H1 (cell line): ENCODE measurements around the gene CFAP61. TPM values are rescaled to one million over a fixed set of nuclear protein-coding genes. Genes with fewer than 3 reads are reported as not detected.

Source experiments
- CTCF ChIA-PET: fragments of 300-600 bp; sonication (Branson Sonifier 250); formaldehyde crosslinking; loops from one replicate; lab custom pipeline; 2021; ENCODE audit not compliant: partially characterized antibody; lab: Charles Lee
- POLR2A ChIA-PET: fragments of 300-600 bp; sonication (Branson Sonifier 250); formaldehyde crosslinking; loops from one replicate; lab custom pipeline; 2021; ENCODE audit warnings: inconsistent platforms; ENCODE audit not compliant: partially characterized antibody; lab: Charles Lee
- DNase-seq, 2 experiments: peaks; one replicate each; pipeline versions ENCODE4 v3.0.0 to v3.0.0-alpha.2; 2010 to 2022; ENCODE audit warnings: low spot score in 2 of 2, low read depth in 1 of 2, mixed read lengths in 1 of 2
- FAIRE-seq: peaks from 2 replicates; lab custom pipeline; 2011; peaks lifted over from hg19 to GRCh38; lab: Jason Lieb, UNC
- H2AFZ ChIP-seq: 2 replicates; pipeline ENCODE4 v1.8.1; 2012; ENCODE audit warnings: low read length, inconsistent platforms
- H2AK5ac ChIP-seq: 2 replicates; pipeline ENCODE4 v1.6.1; 2013; ENCODE audit warnings: low read depth, low read length
- H2BK120ac ChIP-seq: replicated peaks from 2 replicates; pipeline ENCODE3; 2013; ENCODE audit warnings: low read depth, low read length, inconsistent platforms
- H2BK12ac ChIP-seq: 2 replicates; pipeline ENCODE4 v1.6.1; 2013; ENCODE audit warnings: low read depth, low read length
- H2BK15ac ChIP-seq: 2 replicates; pipeline ENCODE4 v1.6.1; 2013; ENCODE audit warnings: low read length
- H2BK20ac ChIP-seq: 2 replicates; pipeline ENCODE4 v1.6.1; 2013; ENCODE audit warnings: low read length
- H2BK5ac ChIP-seq: 2 replicates; pipeline ENCODE4 v1.6.1; 2013; ENCODE audit warnings: low read depth, low read length
- H3K14ac ChIP-seq: 2 replicates; pipeline ENCODE4 v1.6.1; 2013; ENCODE audit warnings: inconsistent platforms; ENCODE audit not compliant: insufficient read length
- H3K18ac ChIP-seq: 2 replicates; pipeline ENCODE4 v1.6.1; 2013; ENCODE audit warnings: low read length; ENCODE audit errors: extremely low read depth
- H3K23ac ChIP-seq: 2 replicates; pipeline ENCODE4 v1.6.1; 2013; ENCODE audit warnings: inconsistent platforms; ENCODE audit not compliant: insufficient read length
- H3K23me2 ChIP-seq: 2 replicates; pipeline ENCODE4 v1.6.1; 2013; ENCODE audit warnings: low read depth, low read length
- H3K27ac ChIP-seq: 2 replicates; pipeline ENCODE4 v1.6.1; 2011; ENCODE audit warnings: low read depth, low read length, inconsistent platforms
- H3K27me3 ChIP-seq, 4 experiments: replicated peaks in 1 of 4; 1 replicate in 1 of 4; 2 replicates in 3 of 4; pipeline versions ENCODE4 v1.6.1 to v1.8.1; 2011 to 2013; ENCODE audit warnings: low read length in 3 of 4, mild to moderate bottlenecking in 3 of 4, inconsistent platforms in 2 of 4, mixed read lengths in 2 of 4, moderate library complexity in 1 of 4; ENCODE audit not compliant: control insufficient read depth in 3 of 4, insufficient read depth in 3 of 4; ENCODE audit errors: extremely low read depth in 1 of 4
- H3K36me3 ChIP-seq, 4 experiments: 2 replicates each; pipeline versions ENCODE4 v1.6.1 to v1.8.1; 2011 to 2013; ENCODE audit warnings: mild to moderate bottlenecking in 4 of 4, low read length in 3 of 4, moderate library complexity in 2 of 4, control low read depth in 1 of 4, inconsistent platforms in 1 of 4; ENCODE audit not compliant: insufficient read depth in 4 of 4, control insufficient read depth in 2 of 4
- H3K4ac ChIP-seq: replicated peaks from 2 replicates; pipeline ENCODE3; 2013; ENCODE audit warnings: low read length, low read depth, mixed read lengths, inconsistent platforms; ENCODE audit not compliant: insufficient read length
- H3K4me1 ChIP-seq, 4 experiments: replicated peaks in 1 of 4; 1 replicate in 1 of 4; 2 replicates in 3 of 4; pipeline versions ENCODE4 v1.6.1 to v1.8.1; 2011 to 2013; ENCODE audit warnings: low read length in 3 of 4, inconsistent platforms in 2 of 4, mixed read lengths in 1 of 4; ENCODE audit not compliant: insufficient read depth in 4 of 4, control insufficient read depth in 3 of 4
- H3K4me2 ChIP-seq, 2 experiments: 2 replicates each; pipeline versions ENCODE4 v1.6.1 to v1.8.1; 2011 to 2013; ENCODE audit warnings: low read depth in 2 of 2, low read length in 2 of 2, control low read depth in 1 of 2, inconsistent platforms in 1 of 2, mild to moderate bottlenecking in 1 of 2; ENCODE audit not compliant: insufficient read depth in 1 of 2
- H3K4me3 ChIP-seq, 4 experiments: fragments of 200-600, 300-600 bp in 1 of 4; sonication (generic), shearing (Covaris generic), sonication (Bioruptor Twin) in 1 of 4; 2 replicates each; pipeline versions ENCODE4 v1.5.1 to v1.8.1; 2011 to 2016; ENCODE audit warnings: low read length in 4 of 4, low read depth in 3 of 4, control low read depth in 2 of 4, inconsistent platforms in 2 of 4, mild to moderate bottlenecking in 2 of 4, mixed read lengths in 1 of 4, moderate library complexity in 1 of 4; ENCODE audit not compliant: insufficient read depth in 2 of 4; ENCODE audit errors: extremely low read depth in 1 of 4
- H3K56ac ChIP-seq: replicated peaks from 2 replicates; pipeline ENCODE3; 2013; ENCODE audit warnings: low read depth, mild to moderate bottlenecking, mixed read lengths, low read length, inconsistent platforms; ENCODE audit not compliant: insufficient read length
- H3K79me1 ChIP-seq: 2 replicates; pipeline ENCODE4 v1.6.1; 2013; ENCODE audit warnings: low read depth, low read length, control low read depth
- H3K79me2 ChIP-seq, 2 experiments: 2 replicates each; pipeline versions ENCODE4 v1.6.1 to v1.8.1; 2012 to 2013; ENCODE audit warnings: low read length in 2 of 2, mild to moderate bottlenecking in 2 of 2, inconsistent platforms in 1 of 2; ENCODE audit not compliant: insufficient read depth in 2 of 2, control insufficient read depth in 1 of 2
- H3K9ac ChIP-seq, 4 experiments: replicated peaks in 1 of 4; 1 replicate in 1 of 4; 2 replicates in 3 of 4; pipeline versions ENCODE4 v1.6.1 to v1.8.1; 2011 to 2013; ENCODE audit warnings: low read depth in 3 of 4, low read length in 3 of 4, control low read depth in 2 of 4, mild to moderate bottlenecking in 2 of 4, moderate library complexity in 2 of 4, inconsistent platforms in 1 of 4; ENCODE audit errors: extremely low read depth in 1 of 4
- H3K9me3 ChIP-seq, 2 experiments: 2 replicates each; pipeline versions ENCODE4 v1.6.1 to v1.8.1; 2012 to 2013; ENCODE audit warnings: mild to moderate bottlenecking in 2 of 2, moderate library complexity in 2 of 2, control low read depth in 1 of 2, inconsistent platforms in 1 of 2, low read depth in 1 of 2, low read length in 1 of 2, mixed read lengths in 1 of 2; ENCODE audit not compliant: insufficient read depth in 2 of 2
- H4K20me1 ChIP-seq, 2 experiments: replicated peaks in 1 of 2; 2 replicates each; pipeline versions ENCODE3 to v1.8.1; 2011 to 2013; ENCODE audit warnings: inconsistent platforms in 2 of 2, low read length in 2 of 2, mild to moderate bottlenecking in 1 of 2; ENCODE audit not compliant: insufficient read depth in 2 of 2, control insufficient read depth in 1 of 2
- H4K5ac ChIP-seq: 2 replicates; pipeline ENCODE4 v1.6.1; 2013; ENCODE audit warnings: low read length, low read depth, mixed read lengths, inconsistent platforms; ENCODE audit not compliant: insufficient read length
- H4K8ac ChIP-seq: 2 replicates; pipeline ENCODE4 v1.8.0; 2013; ENCODE audit warnings: mild to moderate bottlenecking, moderate library complexity, low read length, inconsistent platforms; ENCODE audit not compliant: insufficient read depth; ENCODE audit errors: extremely low read depth
- H4K91ac ChIP-seq: replicated peaks from 2 replicates; pipeline ENCODE3; 2013; ENCODE audit warnings: low read length, mixed read lengths, inconsistent platforms; ENCODE audit not compliant: insufficient read length
- BACH1 ChIP-seq: IDR thresholded peaks from 2 replicates; pipeline ENCODE4 v1.6.1; 2012; ENCODE audit warnings: low read length, improper control_type of control experiment
- CEBPB ChIP-seq: IDR thresholded peaks from 2 replicates; pipeline ENCODE4 v1.6.1; 2012; ENCODE audit warnings: low read depth, low read length
- CREB1 ChIP-seq: IDR thresholded peaks from 2 replicates; pipeline ENCODE4 v1.6.1; 2012; ENCODE audit warnings: inconsistent platforms
- E2F6 ChIP-seq: IDR thresholded peaks from 2 replicates; pipeline ENCODE4 v1.6.1; 2012; ENCODE audit warnings: inconsistent platforms
- EZH2 ChIP-seq: fragments of 200-600 bp; sonication (generic); IDR thresholded peaks from 2 replicates; pipeline ENCODE4 v1.7.1; 2012; ENCODE audit warnings: low read depth, mild to moderate bottlenecking, moderate library complexity, low read length, inconsistent platforms; ENCODE audit not compliant: severe bottlenecking
- GTF2F1 ChIP-seq: IDR thresholded peaks from 2 replicates; pipeline ENCODE4 v1.6.1; 2012; ENCODE audit warnings: low read depth, low read length, improper control_type of control experiment, borderline replicate concordance
- KDM5A ChIP-seq: fragments of 200-600 bp; IDR thresholded peaks from 2 replicates; pipeline ENCODE4 v1.7.1; 2012; ENCODE audit warnings: mild to moderate bottlenecking, low read length, inconsistent platforms, mixed read lengths
- MAFK ChIP-seq: IDR thresholded peaks from 2 replicates; pipeline ENCODE4 v1.6.1; 2012; ENCODE audit warnings: low read depth, mild to moderate bottlenecking, improper control_type of control experiment, low read length
- POLR2A ChIP-seq, 2 experiments: IDR thresholded peaks; 1 replicate in 1 of 2; 2 replicates in 1 of 2; pipeline ENCODE4 v1.6.1; 2011; ENCODE audit warnings: low read depth in 2 of 2, low read length in 2 of 2, mild to moderate bottlenecking in 2 of 2; ENCODE audit errors: control extremely low read depth in 1 of 2
- TBP ChIP-seq: IDR thresholded peaks from 2 replicates; pipeline ENCODE4 v1.6.1; 2011; ENCODE audit warnings: low read depth, low read length, improper control_type of control experiment
- TEAD4 ChIP-seq: IDR thresholded peaks from 2 replicates; pipeline ENCODE4 v1.6.1; 2012; ENCODE audit warnings: low read depth, low read length, inconsistent platforms, mixed read lengths
- WGBS, 2 experiments: shearing (Covaris generic) in 1 of 2; methylation state at CpG; one replicate each; pipeline versions ENCODE4 v1.1.6 to v1.1.7; 2013 to 2015; ENCODE audit warnings: low lambda C conversion rate in 2 of 2, mixed read lengths in 2 of 2, inconsistent platforms in 1 of 2, low coverage in 1 of 2, missing lambda C conversion rate in 1 of 2; ENCODE audit not compliant: insufficient replicate concordance in 2 of 2, insufficient coverage in 1 of 2, insufficient read length in 1 of 2; ENCODE audit errors: extremely low coverage in 1 of 2, missing lambda C conversion rate in 1 of 2; 5-methylcytosine and 5-hydroxymethylcytosine counted together
- polyA plus RNA-seq, 7 experiments: library from polyadenylated mRNA; depleted of rRNA in 3 of 7; stranded (reverse) in 5 of 7; unstranded in 2 of 7; fragments of >200 nt in 5 of 7; fragments of 200-250 nt in 2 of 7; gene quantifications; 1 replicate in 5 of 7; 2 replicates in 1 of 7; 4 replicates in 1 of 7; pipeline versions ENCODE4 v1.2.1 to v1.2.3, GENCODE V29; 2011 to 2013; ENCODE audit warnings: missing spikeins in 2 of 7, mixed read lengths in 2 of 7
- total RNA-seq: library from RNA; stranded (reverse); fragmentation: NEBNext Ultra II Directional; extraction: Animal tissue kit (Norgen Biotek cat#: 25700); gene quantifications from 2 replicates; pipeline ENCODE4 v1.2.1, GENCODE V29; 2021

CFAP61 gene
- total and polyA plus RNA-seq, 2 of the 8 experiments (the other 6 are each of a cell fraction or from before 2014, with no cell fraction given), result 0.29 to 0.61 TPM

GRCh38 chr20:20333866-20334265 lies 281.5 kb downstream of the CFAP61 start:
- WGBS, 2 experiments, result 95% methylated on average over 6 of the region's 6 CpGs; no CpG with 5 or more reads in 1 of the 2 experiments
- Histone ChIP-seq H3K36me3 (no peaks in the 10 kb centered on the region), H4K5ac (no peak overlapping the region), H3K23me2 (peaks cover 4% of the 10 kb centered on the region; the same call in 1 of the 2 replicates), H3K4me1 (no peaks in the 10 kb centered on the region), H2BK5ac (no peak overlapping the region), H3K14ac (no peak overlapping the region), H3K4me2 (no peak overlapping the region), H3K27ac (no peak overlapping the region), H3K9ac (no peak overlapping the region), H3K27me3 (no peaks in the 10 kb centered on the region), H2BK120ac (no peak overlapping the region), H3K79me1 (no peaks in the 10 kb centered on the region), H2BK20ac (no peak overlapping the region), H2BK15ac (no peak overlapping the region), H3K79me2 (no peaks in the 10 kb centered on the region), H3K9me3 (peaks cover 0 to 2% of the 10 kb centered on the region in 2 experiments; a peak in 1 of 4 replicates), H3K4me3 (no peak overlapping the region), H2BK12ac (no peak overlapping the region), H2AK5ac (no peak overlapping the region), H4K91ac (no peak overlapping the region), H3K23ac (no peak overlapping the region), H4K20me1 (no peaks in the 10 kb centered on the region), H2AFZ (no peak overlapping the region), H4K8ac (no peak overlapping the region), H3K4ac (no peak overlapping the region), H3K56ac (no peak overlapping the region), H3K18ac (no peak overlapping the region)
- CTCF ChIA-PET, result interaction anchor here (1.3 to 2.2 kb wide), 2 partner anchors 8 to 26 kb away, joined by 6 to 8 read pairs; no protein-coding TSS in a partner anchor
- FAIRE-seq (no peak), DNase-seq (no peak)
- POLR2A ChIA-PET, result no interaction called here
- TF ChIP-seq GTF2F1, result no peak
- TF ChIP-seq CREB1, result no peak
- TF ChIP-seq E2F6, result no peak
- TF ChIP-seq POLR2A (IDR thresholded peaks at IDR 0.05; ENCODE audit: control extremely low read depth in 1 of 2, low read depth in 2 of 2, low read length in 2 of 2), result no peak
- no peak for TF ChIP-seq TBP
- TF ChIP-seq MAFK, result no peak
- TF ChIP-seq TEAD4, result no peak
- TF ChIP-seq CEBPB, result no peak
- no peak for TF ChIP-seq EZH2
- no peak for TF ChIP-seq BACH1
- TF ChIP-seq KDM5A, result no peak
